HEK293 (cell line): Measurements from ENCODE around the gene CUL1.

ENCODE experiments used
- EGR2 ChIP-seq: fragments of 450-650 bp; formaldehyde crosslinking; IDR thresholded peaks from 2 replicates; pipeline ENCODE4 v1.5.1; 2016; ENCODE audit warnings: low read depth, missing biosample characterization, missing genetic modification characterization
- INSM2 ChIP-seq: fragments of 450-650 bp; formaldehyde crosslinking; IDR thresholded peaks from 2 replicates; pipeline ENCODE4 v1.5.1; 2016; ENCODE audit warnings: missing biosample characterization, missing genetic modification characterization
- KLF16 ChIP-seq: fragments of 450-650 bp; formaldehyde crosslinking; IDR thresholded peaks from 2 replicates; pipeline ENCODE4 v1.5.1; 2017; ENCODE audit warnings: missing biosample characterization, missing genetic modification characterization
- KLF17 ChIP-seq: fragments of 450-650 bp; formaldehyde crosslinking; IDR thresholded peaks from 2 replicates; pipeline ENCODE4 v1.5.1; 2016; ENCODE audit warnings: missing biosample characterization, missing genetic modification characterization
- RBAK ChIP-seq: fragments of 450-650 bp; formaldehyde crosslinking; IDR thresholded peaks from 2 replicates; pipeline ENCODE4 v1.5.1; 2016; ENCODE audit warnings: missing biosample characterization, missing genetic modification characterization
- YY1 ChIP-seq: fragments of 450-650 bp; formaldehyde crosslinking; IDR thresholded peaks from 2 replicates; pipeline ENCODE4 v1.5.1; 2018; ENCODE audit warnings: missing biosample characterization, missing genetic modification characterization
- YY2 ChIP-seq: fragments of 450-650 bp; formaldehyde crosslinking; IDR thresholded peaks from 2 replicates; pipeline ENCODE4 v1.5.1; 2016; ENCODE audit warnings: missing biosample characterization, missing genetic modification characterization
- ZBTB20 ChIP-seq: fragments of 450-650 bp; formaldehyde crosslinking; IDR thresholded peaks from 2 replicates; pipeline ENCODE4 v1.5.1; 2016; ENCODE audit warnings: missing biosample characterization, missing genetic modification characterization
- ZBTB26 ChIP-seq: fragments of 450-650 bp; formaldehyde crosslinking; optimal IDR thresholded peaks from 2 replicates; pipeline ENCODE3; 2016; ENCODE audit warnings: missing biosample characterization, mild to moderate bottlenecking, missing genetic modification characterization
- ZBTB49 ChIP-seq: fragments of 450-650 bp; formaldehyde crosslinking; IDR thresholded peaks from 2 replicates; pipeline ENCODE4 v1.5.1; 2016; ENCODE audit warnings: missing biosample characterization, missing genetic modification characterization, low read depth
- ZBTB6 ChIP-seq: fragments of 450-650 bp; formaldehyde crosslinking; IDR thresholded peaks from 2 replicates; pipeline ENCODE4 v1.5.1; 2017; ENCODE audit warnings: missing biosample characterization, missing genetic modification characterization
- ZBTB8A ChIP-seq: fragments of 450-650 bp; formaldehyde crosslinking; IDR thresholded peaks from 2 replicates; pipeline ENCODE4 v1.5.1; 2016; ENCODE audit warnings: missing biosample characterization, missing genetic modification characterization
- ZFP41 ChIP-seq: fragments of 450-650 bp; formaldehyde crosslinking; IDR thresholded peaks from 2 replicates; pipeline ENCODE4 v1.5.1; 2016; ENCODE audit warnings: missing biosample characterization, missing genetic modification characterization, borderline replicate concordance
- ZNF10 ChIP-seq: fragments of 450-650 bp; formaldehyde crosslinking; IDR thresholded peaks from 2 replicates; pipeline ENCODE4 v1.5.1; 2017; ENCODE audit warnings: missing biosample characterization, missing genetic modification characterization
- ZNF112 ChIP-seq: fragments of 450-650 bp; formaldehyde crosslinking; IDR thresholded peaks from 2 replicates; pipeline ENCODE4 v1.5.0; 2017; ENCODE audit warnings: missing biosample characterization, missing genetic modification characterization
- ZNF23 ChIP-seq: fragments of 450-650 bp; formaldehyde crosslinking; IDR thresholded peaks from 2 replicates; pipeline ENCODE4 v1.5.1; 2016; ENCODE audit warnings: missing biosample characterization, missing genetic modification characterization, borderline replicate concordance
- ZNF274 ChIP-seq, 2 experiments: fragments of 200-500 bp in 1 of 2; fragments of 450-650 bp in 1 of 2; sonication (Bioruptor generic) in 1 of 2; formaldehyde crosslinking in 1 of 2; IDR thresholded peaks; 2 replicates each; pipeline versions ENCODE4 v1.5.1 to v1.6.1; 2014 to 2016; ENCODE audit warnings: borderline replicate concordance in 1 of 2, inconsistent platforms in 1 of 2, low read length in 1 of 2, missing biosample characterization in 1 of 2, missing genetic modification characterization in 1 of 2
- ZNF354C ChIP-seq: fragments of 450-650 bp; formaldehyde crosslinking; IDR thresholded peaks from 2 replicates; pipeline ENCODE4 v1.5.1; 2016; ENCODE audit warnings: missing biosample characterization, missing genetic modification characterization, low read depth, borderline replicate concordance
- ZNF362 ChIP-seq: fragments of 450-650 bp; formaldehyde crosslinking; IDR thresholded peaks from 2 replicates; pipeline ENCODE4 v1.5.1; 2016; ENCODE audit warnings: missing biosample characterization, missing genetic modification characterization
- ZNF449 ChIP-seq: fragments of 450-650 bp; formaldehyde crosslinking; IDR thresholded peaks from 2 replicates; pipeline ENCODE4 v1.5.1; 2017; ENCODE audit warnings: missing biosample characterization, mild to moderate bottlenecking, missing genetic modification characterization, moderate library complexity
- ZNF558 ChIP-seq: fragments of 450-650 bp; formaldehyde crosslinking; IDR thresholded peaks from 2 replicates; pipeline ENCODE4 v1.5.1; 2016; ENCODE audit warnings: missing biosample characterization, missing genetic modification characterization
- ZNF621 ChIP-seq: fragments of 450-650 bp; formaldehyde crosslinking; IDR thresholded peaks from 2 replicates; pipeline ENCODE4 v1.5.1; 2017; ENCODE audit warnings: missing biosample characterization, missing genetic modification characterization
- ZNF660 ChIP-seq: fragments of 450-650 bp; IDR thresholded peaks from 2 replicates; pipeline ENCODE4 v1.5.1; 2018; ENCODE audit warnings: missing biosample characterization, mild to moderate bottlenecking, missing genetic modification characterization
- ZNF776 ChIP-seq: fragments of 450-650 bp; formaldehyde crosslinking; IDR thresholded peaks from 2 replicates; pipeline ENCODE4 v1.5.0; 2017; ENCODE audit warnings: missing biosample characterization, missing genetic modification characterization, borderline replicate concordance
- ZNF777 ChIP-seq: fragments of 450-650 bp; formaldehyde crosslinking; IDR thresholded peaks from 2 replicates; pipeline ENCODE4 v1.5.1; 2017; ENCODE audit warnings: missing biosample characterization, missing genetic modification characterization, borderline replicate concordance
- ZNF830 ChIP-seq: fragments of 450-650 bp; IDR thresholded peaks from 2 replicates; pipeline ENCODE4 v1.5.0; 2018; ENCODE audit warnings: missing biosample characterization, missing genetic modification characterization, low read depth, mild to moderate bottlenecking, moderate library complexity
- ZSCAN30 ChIP-seq: fragments of 450-650 bp; IDR thresholded peaks from 2 replicates; pipeline ENCODE4 v1.5.1; 2018; ENCODE audit warnings: missing biosample characterization, mild to moderate bottlenecking, missing genetic modification characterization, moderate library complexity
- ZXDB ChIP-seq: fragments of 450-650 bp; formaldehyde crosslinking; IDR thresholded peaks from 2 replicates; pipeline ENCODE4 v1.5.1; 2016; ENCODE audit warnings: missing biosample characterization, missing genetic modification characterization

Gene CUL1

GRCh38 chr7:148699024-148699781 lies 500 bp downstream of the CUL1 start (continued):
- TF ChIP-seq ZBTB6 (peak; percentile 85), ZBTB8A (peak; percentile 89), ZNF449 (tag by site-specific recombination) (no peak), ZNF10 (tag by site-specific recombination) (no peak), ZBTB20 (tag by site-specific recombination) (peak; percentile 25; the same call in 1 of the 2 replicates), INSM2 (tag by site-specific recombination) (no peak), ZNF660 (tag by site-specific recombination) (peak; percentile 12; the same call in 1 of the 2 replicates), RBAK (tag by site-specific recombination) (no peak), ZNF362 (tag by site-specific recombination) (no peak), ZNF776 (tag by site-specific recombination) (no peak), YY2 (tag by site-specific recombination) (0 out of 2 replicates have a peak, but pooled peaks have one; percentile 6), EGR2 (tag by site-specific recombination) (0 out of 2 replicates have a peak, but pooled peaks have one; percentile 17), ZSCAN30 (tag by site-specific recombination) (0 out of 2 replicates have a peak, but pooled peaks have one; percentile 1), ZFP41 (tag by site-specific recombination) (no peak), ZBTB49 (no peak), KLF16 (tag by site-specific recombination) (no peak), ZNF274 (IDR thresholded peaks at IDR 0.05; ENCODE audit: low read length) (no peak), ZNF274 (tag by site-specific recombination; IDR thresholded peaks at IDR 0.05; ENCODE audit: borderline replicate concordance) (no peak), ZNF830 (tag by site-specific recombination) (no peak), ZNF354C (no peak), ZXDB (tag by site-specific recombination) (0 out of 2 replicates have a peak, but pooled peaks have one; percentile 22), ZNF621 (no peak), YY1 (tag by site-specific recombination) (peak; percentile 59; the same call in 1 of the 2 replicates), KLF17 (tag by site-specific recombination) (no peak), ZNF23 (tag by site-specific recombination) (no peak), ZNF777 (tag by site-specific recombination) (no peak), ZBTB26 (tag by site-specific recombination) (peak; percentile 80), ZNF558 (tag by site-specific recombination) (no peak), ZNF112 (no peak)
